Caco-2 (cell line): ENCODE data around the gene FANCC. TPM values are rescaled to one million over a fixed set of nuclear protein-coding genes. Genes with fewer than 3 reads are reported as not detected.

Source experiments
- BruUV-seq: library from RNA; stranded (reverse); fragments of 400-500 nt; replicated peaks from 2 replicates; lab custom pipeline; 2021; lab: Mats Ljungman, UMichigan
- CTCF ChIA-PET: fragments of 300-600 bp; sonication (Branson Sonifier 250); formaldehyde crosslinking; loops from one replicate; lab custom pipeline; 2022; ENCODE audit warnings: antibody characterized with exemption; lab: Charles Lee
- POLR2A ChIA-PET: fragments of 300-600 bp; sonication (Branson Sonifier 250); formaldehyde crosslinking; loops from one replicate; lab custom pipeline; 2022; ENCODE audit warnings: antibody characterized with exemption; lab: Charles Lee
- DNase-seq, 2 experiments: peaks; one replicate each; pipeline versions ENCODE4 v3.0.0 to v3.0.0-alpha.2; 2020 to 2022
- H3K27me3 ChIP-seq: replicated peaks from 2 replicates; pipeline ENCODE4 v1.6.0; 2011; ENCODE audit warnings: low read length; ENCODE audit not compliant: control insufficient read depth, insufficient read depth
- H3K36me3 ChIP-seq: 2 replicates; pipeline ENCODE4 v1.5.1; 2011; ENCODE audit warnings: low read length; ENCODE audit not compliant: control insufficient read depth, insufficient read depth
- H3K4me1 ChIP-seq: fragments of 250-450 bp; sonication (Bioruptor Pico); 2 replicates; pipeline ENCODE4 v1.5.1; 2020; ENCODE audit warnings: mild to moderate bottlenecking
- H3K4me3 ChIP-seq: 2 replicates; pipeline ENCODE4 v1.5.1; 2011; ENCODE audit warnings: low read depth, mild to moderate bottlenecking, control low read depth, low read length
- H3K9me3 ChIP-seq: fragments of 250-450 bp; sonication (Bioruptor Pico); 2 replicates; pipeline ENCODE4 v1.5.1; 2020; ENCODE audit warnings: mild to moderate bottlenecking, moderate library complexity
- H3K27ac Mint-ChIP-seq: one replicate; pipeline ENCODE4 v1.8.0; 2022; ENCODE audit warnings: mixed read lengths; ENCODE audit not compliant: unreplicated experiment
- H3K27me3 Mint-ChIP-seq: one replicate; pipeline ENCODE4 v1.8.0; 2022; ENCODE audit warnings: mixed read lengths; ENCODE audit not compliant: insufficient read depth, unreplicated experiment
- H3K36me3 Mint-ChIP-seq: one replicate; pipeline ENCODE4 v1.8.0; 2022; ENCODE audit warnings: mild to moderate bottlenecking, mixed read lengths; ENCODE audit not compliant: insufficient read depth, unreplicated experiment
- H3K4me1 Mint-ChIP-seq: one replicate; pipeline ENCODE4 v1.8.0; 2022; ENCODE audit warnings: low read depth, mixed read lengths; ENCODE audit not compliant: unreplicated experiment
- H3K4me3 Mint-ChIP-seq: one replicate; pipeline ENCODE4 v1.8.0; 2022; ENCODE audit warnings: mild to moderate bottlenecking, moderate library complexity, mixed read lengths; ENCODE audit not compliant: unreplicated experiment
- H3K9me3 Mint-ChIP-seq: one replicate; pipeline ENCODE4 v1.8.0; 2022; ENCODE audit warnings: mixed read lengths; ENCODE audit not compliant: unreplicated experiment
- CTCF ChIP-seq, 2 experiments: fragments of 200-600 bp in 1 of 2; IDR thresholded peaks; 1 replicate in 1 of 2; 2 replicates in 1 of 2; pipeline versions ENCODE4 v1.5.1 to v1.8.0; 2011 to 2022; ENCODE audit warnings: antibody characterized with exemption in 1 of 2, control low read depth in 1 of 2, inconsistent platforms in 1 of 2, low read depth in 1 of 2, low read length in 1 of 2, mild to moderate bottlenecking in 1 of 2, moderate library complexity in 1 of 2; ENCODE audit not compliant: insufficient read depth in 1 of 2, severe bottlenecking in 1 of 2, unreplicated experiment in 1 of 2
- intact Hi-C: fragments of 100-400 bp; cut with micrococcal nuclease; formaldehyde crosslinking; loops from one replicate; pipeline ENCODE4 v1.10.0; 2022; ENCODE audit not compliant: unreplicated experiment
- total RNA-seq: library from RNA; stranded (reverse); gene quantifications from 2 replicates; pipeline ENCODE4 v1.2.3, GENCODE V29; 2022

The FANCC gene
- total RNA-seq, 1 experiment from 2014 or later = 29.2 TPM

GRCh38 chr9:95338243-95338642, 20.7 kb upstream of the FANCC start:
- no peak for DNase-seq
- H3K4me3 Mint-ChIP-seq = no peak overlapping the region
- Histone ChIP-seq H3K4me3 (no peak overlapping the region), H3K36me3 (no peaks in the 10 kb centered on the region), H3K4me1 (no peaks in the 10 kb centered on the region), H3K27me3 (no peaks in the 10 kb centered on the region), H3K9me3 (0 out of 2 replicates have a peak, but pooled peaks cover 4% of the 10 kb centered on the region)
- ChIA-PET POLR2A (no interaction called here), CTCF (no interaction called here)
- no TSS peak for BruUV-seq
- H3K9me3 Mint-ChIP-seq = peaks cover 9% of the 10 kb centered on the region
- H3K4me1 Mint-ChIP-seq = no peaks in the 10 kb centered on the region
- no peak overlapping the region for H3K27ac Mint-ChIP-seq
- TF ChIP-seq CTCF (IDR thresholded peaks at IDR 0.05; ENCODE audit: insufficient read depth in 1 of 2, low read depth in 1 of 2, low read length in 1 of 2, severe bottlenecking in 1 of 2, unreplicated experiment in 1 of 2) = no peak
- no peaks in the 10 kb centered on the region for H3K27me3 Mint-ChIP-seq
- intact Hi-C loops = no loop called here
- H3K36me3 Mint-ChIP-seq = no peaks in the 10 kb centered on the region

- DNase-seq = no peak
- H3K36me3 Mint-ChIP-seq = no peaks in the 10 kb centered on the region
- no peaks in the 10 kb centered on the region for H3K27me3 Mint-ChIP-seq
- BruUV-seq = no TSS peak
- peak in 1 of 2 experiments; percentile 29 for TF ChIP-seq CTCF (IDR thresholded peaks at IDR 0.05; ENCODE audit: insufficient read depth in 1 of 2, low read depth in 1 of 2, low read length in 1 of 2, severe bottlenecking in 1 of 2, unreplicated experiment in 1 of 2)
- Histone ChIP-seq H3K36me3 (no peaks in the 10 kb centered on the region), H3K27me3 (no peaks in the 10 kb centered on the region), H3K9me3 (0 out of 2 replicates have a peak, but pooled peaks cover 4% of the 10 kb centered on the region), H3K4me1 (no peaks in the 10 kb centered on the region), H3K4me3 (no peak overlapping the region)
- CTCF ChIA-PET = no interaction called here
- POLR2A ChIA-PET = no interaction called here
- H3K27ac Mint-ChIP-seq = no peak overlapping the region
- peaks cover 19% of the 10 kb centered on the region for H3K9me3 Mint-ChIP-seq
- H3K4me3 Mint-ChIP-seq = no peak overlapping the region
- intact Hi-C loops = no loop called here
- no peaks in the 10 kb centered on the region for H3K4me1 Mint-ChIP-seq
These were observed 18.8 kb upstream of the FANCC start for GRCh38 chr9:95336281-95336680.

- no peak overlapping the region for H3K4me3 Mint-ChIP-seq
- Histone ChIP-seq H3K27me3 (no peaks in the 10 kb centered on the region), H3K9me3 (peaks cover 13% of the 10 kb centered on the region), H3K4me3 (no peak overlapping the region), H3K4me1 (peaks cover 9% of the 10 kb centered on the region), H3K36me3 (no peaks in the 10 kb centered on the region)
- no peaks in the 10 kb centered on the region for H3K4me1 Mint-ChIP-seq
- H3K36me3 Mint-ChIP-seq = no peaks in the 10 kb centered on the region
- no peak for DNase-seq
- TF ChIP-seq CTCF (IDR thresholded peaks at IDR 0.05; ENCODE audit: insufficient read depth in 1 of 2, low read depth in 1 of 2, low read length in 1 of 2, severe bottlenecking in 1 of 2, unreplicated experiment in 1 of 2) = no peak
- POLR2A ChIA-PET = no interaction called here
- peaks cover 29% of the 10 kb centered on the region for H3K9me3 Mint-ChIP-seq
- intact Hi-C loops = no loop called here
- no peaks in the 10 kb centered on the region for H3K27me3 Mint-ChIP-seq
- no TSS peak for BruUV-seq
- H3K27ac Mint-ChIP-seq = no peak overlapping the region
- CTCF ChIA-PET = no interaction called here
These were observed 15.9 kb upstream of the FANCC start for GRCh38 chr9:95333426-95333825.
